Stimulated activated CD8-positive, alpha-beta memory T cell treated with anti-CD3 and anti-CD28 coated beads, Interleukin-4, amount 100 ng/mL, for 4 hours (primary cell): Measurements from ENCODE around the gene SCG5.

Experiments
- DNase-seq, 2 donors: peaks; one replicate each; pipeline ENCODE4 v3.0.0-alpha.2; 2020; ENCODE audit warnings: low read depth in 2 of 2, low spot score in 1 of 2

Gene SCG5

DNA sequence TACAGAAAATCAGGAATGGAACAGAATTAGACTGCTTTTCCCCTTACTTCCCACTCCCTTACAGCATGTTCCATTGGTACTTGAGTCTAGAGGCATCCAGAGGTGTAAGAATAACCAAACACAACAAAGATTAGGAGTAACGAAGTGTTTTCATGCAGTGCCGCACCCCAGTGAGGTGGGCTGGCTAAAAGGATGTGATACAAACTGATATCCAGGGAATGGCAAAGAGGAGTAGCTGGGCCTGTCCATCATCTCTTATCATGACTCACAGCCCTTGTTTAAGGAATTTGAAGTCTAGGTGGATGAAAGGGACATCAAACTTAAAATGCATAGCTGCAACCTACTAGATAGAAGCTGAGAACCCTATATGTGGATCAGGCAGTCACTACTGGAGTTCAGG lies 16.4 kb downstream of the SCG5 start:
- no peak for DNase-seq

DNA sequence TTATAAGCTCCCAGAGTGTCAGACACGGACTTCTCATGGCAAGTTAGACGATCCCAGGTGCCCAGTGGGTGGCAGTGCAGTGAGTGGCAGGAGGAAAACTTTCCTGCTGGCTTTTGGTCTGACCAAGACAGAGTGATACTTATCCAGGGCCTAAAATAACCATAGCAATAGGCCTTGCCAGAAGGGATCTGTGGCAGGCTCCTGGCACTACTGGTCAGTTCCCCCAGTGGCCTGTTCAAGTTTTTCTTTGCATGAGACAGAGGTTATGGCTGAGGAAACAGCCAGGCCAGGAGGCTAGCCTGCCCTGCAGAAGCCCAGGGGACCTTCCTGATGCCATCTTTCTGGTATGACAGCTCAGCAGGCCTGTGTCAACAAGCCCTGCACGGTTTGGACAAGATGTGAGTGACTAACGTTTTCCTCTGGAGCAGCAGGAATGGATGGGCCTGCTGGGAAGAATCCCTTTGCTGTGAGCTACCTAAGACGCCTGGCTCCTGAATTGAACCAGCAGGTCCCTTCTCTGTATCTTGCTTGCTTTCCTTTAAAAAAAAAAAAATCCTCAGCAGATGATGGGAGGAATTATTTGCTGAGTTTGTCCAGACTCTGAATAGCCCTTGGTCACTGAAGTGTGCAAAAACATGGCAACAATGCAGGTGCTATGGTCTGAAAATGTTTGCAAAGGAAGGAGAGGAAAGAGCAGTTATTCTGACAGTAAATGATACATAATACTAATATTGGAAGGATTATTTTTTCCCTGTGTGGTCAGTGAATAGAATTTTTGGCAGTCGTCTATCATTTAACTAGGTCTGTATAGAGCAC lies 18.0 kb downstream of the SCG5 start:
- DNase-seq, result no peak

DNA sequence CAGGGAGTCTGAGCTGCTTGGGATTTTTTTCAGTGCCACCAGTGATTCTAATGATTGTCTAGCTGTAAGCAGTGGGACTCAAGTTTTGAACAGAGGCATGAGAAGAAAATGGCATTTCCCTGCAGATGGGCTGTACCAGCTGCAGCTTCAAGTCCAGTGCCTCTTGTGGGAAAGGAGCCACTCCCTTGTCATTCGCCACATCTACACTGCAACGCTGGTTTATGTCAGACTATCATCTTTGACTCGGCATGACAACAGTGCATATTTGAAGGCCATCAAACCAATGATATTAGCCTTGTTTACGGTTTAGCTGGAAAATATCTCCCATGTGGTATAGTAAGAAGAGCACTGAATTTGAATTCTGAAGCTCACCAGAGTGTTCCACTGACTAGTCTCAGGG lies 22.2 kb downstream of the SCG5 start:
- DNase-seq, result no peak

DNA sequence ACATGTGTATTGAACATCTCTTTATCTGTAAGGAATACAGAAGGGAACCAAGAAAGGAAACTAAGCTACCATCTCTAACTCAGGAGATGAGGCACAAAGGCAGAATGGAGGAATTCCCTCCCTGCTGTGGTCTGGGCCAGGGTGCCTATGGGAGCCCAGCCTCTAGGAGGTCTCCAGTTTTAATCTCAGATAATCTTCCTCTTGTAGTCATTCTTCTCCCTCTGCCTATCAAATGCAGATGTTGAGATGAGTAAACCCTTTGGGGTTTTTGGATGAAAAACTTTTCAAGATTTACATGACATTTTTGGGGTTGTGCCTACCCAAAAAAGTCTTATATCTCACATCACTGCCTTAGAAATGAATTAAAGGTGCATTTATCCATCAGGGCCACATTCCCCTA lies 23.3 kb downstream of the SCG5 start:
- DNase-seq, result no peak

DNA sequence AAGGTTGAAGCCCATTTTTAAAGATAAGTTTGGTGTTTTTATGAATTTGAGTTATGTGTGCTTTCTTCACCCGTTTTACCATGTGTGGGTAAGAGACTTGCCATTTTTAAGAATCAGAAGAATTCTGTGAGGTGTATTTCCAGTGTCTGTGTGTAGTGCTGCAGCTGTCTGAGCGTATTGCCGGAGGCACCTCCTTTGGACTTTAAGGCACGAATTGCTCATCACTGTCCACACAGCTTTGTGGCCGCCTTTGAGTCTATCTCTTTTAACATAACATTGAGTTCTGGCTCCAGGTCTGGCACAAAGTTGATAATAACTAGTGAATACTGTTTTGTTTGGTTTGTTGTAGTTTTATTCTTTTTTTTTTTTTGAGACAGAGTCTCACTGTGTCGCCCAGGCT lies 25.8 kb downstream of the SCG5 start:
- DNase-seq, result no peak

DNA sequence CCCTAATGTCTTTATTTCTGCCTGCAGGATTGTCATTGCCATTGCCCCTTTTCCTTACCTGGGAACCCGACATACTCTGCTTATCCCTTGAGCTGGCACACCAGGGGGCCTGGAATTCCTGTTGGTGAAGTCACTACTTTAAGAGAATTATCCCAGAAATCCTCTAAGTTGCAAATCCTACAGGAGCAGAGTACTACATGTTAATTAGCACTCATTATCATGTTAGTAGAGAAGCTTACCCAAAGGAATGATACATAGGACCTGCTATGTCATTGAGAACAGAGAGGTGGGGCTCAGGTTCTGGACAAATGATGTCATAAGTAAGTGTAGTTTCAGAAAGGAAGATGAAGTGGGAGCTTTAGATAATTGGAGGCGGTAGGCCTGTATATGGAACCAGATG lies 27.4 kb downstream of the SCG5 start:
- DNase-seq, result no peak

DNA sequence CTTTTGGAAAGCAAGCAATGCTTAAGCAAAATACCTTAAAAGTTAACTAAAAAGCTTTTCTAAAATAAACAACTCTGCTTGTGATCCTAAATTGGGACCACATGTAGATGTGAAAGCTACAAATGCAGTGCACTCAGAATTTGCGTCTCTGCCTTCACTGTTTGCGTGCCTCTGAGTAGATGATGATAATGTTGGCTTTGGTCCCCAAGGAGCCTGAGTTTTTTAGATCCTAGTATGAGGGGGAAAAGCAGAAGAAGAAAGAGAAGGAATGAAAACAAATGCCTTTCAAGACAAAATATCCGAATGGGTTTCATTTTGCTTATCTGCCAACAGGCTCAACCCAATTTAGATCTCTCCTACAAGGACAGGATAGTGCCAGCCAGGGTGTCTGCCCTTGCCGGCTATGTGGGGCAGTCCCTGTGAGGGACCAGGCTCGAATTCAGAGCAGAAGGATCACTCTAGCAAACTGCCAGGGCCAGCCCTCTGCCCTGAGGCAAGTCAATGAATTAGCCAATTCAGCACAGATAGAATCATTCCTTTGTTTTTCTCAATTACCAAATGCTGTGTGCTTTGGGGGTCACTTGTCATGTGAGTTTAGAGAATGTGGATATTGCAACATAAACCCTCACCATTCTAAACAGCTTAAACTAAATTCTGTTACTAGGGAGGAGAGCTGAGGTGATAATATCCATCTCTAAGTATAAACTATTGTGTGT lies 28.5 kb downstream of the SCG5 start:
- no peak for DNase-seq

DNA sequence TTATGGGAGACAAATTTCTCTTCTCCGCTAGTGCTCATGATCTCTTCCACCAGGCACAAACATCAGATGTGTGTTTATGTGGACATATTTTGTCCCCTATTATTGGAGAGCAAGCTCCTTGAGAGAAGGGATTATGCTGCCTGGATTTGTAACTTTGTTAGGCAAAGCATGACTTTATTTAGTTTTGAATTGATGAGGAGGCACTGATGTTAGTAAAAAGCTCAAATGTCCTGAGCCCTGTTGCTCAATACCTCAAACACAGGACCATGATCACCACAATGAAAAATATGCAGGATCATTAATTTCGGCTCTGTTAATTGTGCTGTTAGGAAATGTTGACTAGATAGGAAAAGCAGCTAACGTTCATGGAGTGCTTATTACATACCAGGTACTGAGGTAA lies 29.1 kb downstream of the SCG5 start:
- no peak for DNase-seq

DNA sequence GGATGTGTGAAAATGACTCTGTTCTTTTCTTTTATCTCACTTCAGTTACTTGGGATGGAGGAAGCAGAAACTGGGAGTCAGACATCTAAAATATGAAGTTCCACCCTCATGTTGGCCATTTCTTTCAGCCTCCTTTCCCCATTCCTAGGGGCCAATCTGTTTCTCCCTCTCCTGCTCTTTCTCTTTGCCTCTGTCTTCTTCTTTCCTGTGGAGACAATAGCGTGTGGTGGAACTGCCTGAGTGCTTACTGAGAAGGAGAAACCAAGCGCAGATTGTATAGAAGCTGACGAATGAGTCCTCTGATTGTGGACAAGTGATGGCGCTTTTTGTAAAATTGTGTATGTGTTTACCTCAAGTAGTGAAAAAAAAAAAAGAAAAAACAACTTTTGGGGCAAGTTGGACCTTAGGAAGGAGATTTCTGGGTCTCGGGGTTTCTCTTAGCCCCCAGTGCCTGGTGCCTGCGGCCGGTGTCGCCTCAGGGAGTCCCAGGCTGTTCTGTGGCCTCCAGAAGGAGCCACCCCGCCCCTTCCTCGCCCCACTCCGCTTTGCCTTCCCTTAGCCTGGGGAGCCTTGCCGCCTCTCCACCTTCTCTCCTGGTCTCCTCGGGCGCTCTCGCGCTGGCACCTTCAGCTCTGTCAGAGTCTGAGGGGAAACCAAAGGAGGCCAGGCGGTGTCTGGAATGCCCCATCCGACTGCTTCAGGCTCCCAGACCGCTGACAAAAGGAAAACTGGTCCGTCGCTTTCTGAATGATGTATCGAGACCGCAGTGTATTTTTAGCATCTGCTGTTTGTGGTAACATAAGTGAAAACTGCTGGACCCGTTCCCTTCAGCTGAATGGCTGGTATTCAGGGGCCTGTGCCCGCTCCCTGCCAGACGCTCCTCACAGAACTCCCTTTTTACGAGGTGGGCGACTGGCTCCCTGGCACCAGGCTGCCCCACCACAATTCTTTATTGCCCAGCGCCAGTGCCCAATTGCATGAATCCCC lies 30.1 kb downstream of the SCG5 start:
- no peak for DNase-seq

DNA sequence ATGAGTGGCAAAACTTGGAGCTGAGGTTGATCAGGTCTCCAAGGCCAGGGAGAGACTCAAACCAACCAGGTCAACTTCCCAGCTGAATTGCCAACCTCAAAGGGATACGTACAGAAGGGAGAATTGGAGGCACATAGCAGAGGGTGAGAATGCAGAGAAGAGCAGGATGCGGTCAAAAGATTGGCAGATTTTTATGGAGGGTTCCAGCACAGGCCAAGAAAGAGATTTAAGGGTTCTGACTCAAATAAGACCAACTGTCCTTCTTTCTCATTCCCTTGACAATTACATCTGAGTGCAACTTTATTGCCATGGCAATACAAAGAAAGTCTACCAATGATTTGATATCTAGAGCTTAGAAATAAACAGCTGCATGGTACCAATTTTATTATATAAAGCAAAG lies 33.2 kb downstream of the SCG5 start:
- no peak for DNase-seq

DNA sequence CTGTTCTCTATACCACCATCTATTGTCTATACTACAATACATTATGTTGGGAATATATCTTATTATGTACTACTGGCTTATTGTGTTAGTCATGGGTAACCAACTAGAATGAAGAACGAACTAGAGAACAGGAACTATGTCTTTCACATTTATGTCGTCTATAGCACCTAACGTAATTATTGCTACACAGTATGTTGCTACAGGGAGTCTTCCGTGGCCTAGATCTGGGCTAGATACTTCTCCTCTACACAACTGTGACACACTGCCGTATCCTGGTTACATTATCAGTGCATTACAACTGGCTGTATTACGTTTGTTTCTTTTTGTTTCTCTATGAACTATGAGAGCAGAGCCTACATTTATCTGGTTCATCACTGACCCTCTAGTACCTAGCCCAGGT lies 34.0 kb downstream of the SCG5 start:
- DNase-seq, result no peak

DNA sequence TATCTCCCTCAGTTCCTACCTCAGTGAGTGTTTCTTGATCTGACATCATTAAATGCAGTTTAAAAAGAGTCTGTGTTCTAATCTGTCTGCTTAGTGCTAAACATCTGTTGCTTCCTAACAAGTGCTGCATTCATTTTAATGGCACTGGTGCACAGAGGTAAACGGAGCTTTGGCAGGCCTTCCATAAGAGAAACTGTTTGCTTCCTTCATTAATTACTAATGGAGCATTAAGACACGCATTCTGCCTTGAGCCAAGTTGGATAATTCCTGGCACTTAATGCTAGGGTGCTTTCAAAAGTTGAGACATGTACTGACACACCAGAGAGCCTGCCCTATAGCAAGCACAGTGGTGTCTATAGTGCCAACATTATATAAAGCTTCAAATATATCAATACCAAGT lies 34.7 kb downstream of the SCG5 start:
- DNase-seq, result no peak

DNA sequence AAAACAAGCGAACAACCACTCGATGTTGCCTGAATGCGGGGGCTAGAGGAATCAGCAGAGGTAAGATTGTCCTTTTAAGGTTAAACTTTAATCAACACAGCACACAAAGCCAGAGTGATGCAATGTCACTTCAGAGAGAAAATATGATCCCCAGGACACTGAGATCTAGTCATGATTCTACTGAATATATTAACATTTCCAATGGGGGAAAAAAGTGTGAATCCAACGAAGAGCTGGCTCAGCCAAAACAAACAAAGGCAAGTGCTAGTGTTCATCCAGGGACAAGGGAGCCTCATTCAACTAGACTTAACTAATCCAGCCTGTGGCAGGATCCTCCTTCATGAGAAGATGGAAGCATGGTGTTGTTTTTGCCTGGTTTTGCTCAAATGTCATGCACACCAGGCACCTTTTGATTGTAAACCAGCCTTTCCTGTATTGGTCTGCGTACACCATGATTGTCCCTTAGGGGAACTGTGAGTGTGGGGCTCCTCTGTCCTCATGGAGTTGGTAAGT lies 35.8 kb downstream of the SCG5 start:
- DNase-seq, result no peak

DNA sequence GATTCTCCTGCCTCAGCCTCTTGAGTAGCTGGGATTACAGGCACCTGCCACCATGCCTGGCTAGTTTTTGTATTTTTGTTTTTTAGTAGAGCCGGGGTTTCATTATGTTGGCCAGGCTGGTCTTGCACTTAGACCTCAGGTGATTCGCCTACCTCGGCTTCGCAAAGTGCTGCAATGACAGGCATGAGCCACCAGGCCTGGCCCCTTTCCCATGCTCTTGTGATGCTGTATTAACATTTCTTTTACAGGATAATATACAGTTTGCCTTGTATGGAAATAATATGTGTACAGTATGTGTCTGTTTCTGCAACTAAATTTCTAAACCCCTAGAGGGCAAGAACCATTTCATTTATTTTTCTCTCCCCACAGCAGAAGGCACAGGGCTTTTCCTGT lies 37.8 kb downstream of the SCG5 start:
- no peak for DNase-seq

DNA sequence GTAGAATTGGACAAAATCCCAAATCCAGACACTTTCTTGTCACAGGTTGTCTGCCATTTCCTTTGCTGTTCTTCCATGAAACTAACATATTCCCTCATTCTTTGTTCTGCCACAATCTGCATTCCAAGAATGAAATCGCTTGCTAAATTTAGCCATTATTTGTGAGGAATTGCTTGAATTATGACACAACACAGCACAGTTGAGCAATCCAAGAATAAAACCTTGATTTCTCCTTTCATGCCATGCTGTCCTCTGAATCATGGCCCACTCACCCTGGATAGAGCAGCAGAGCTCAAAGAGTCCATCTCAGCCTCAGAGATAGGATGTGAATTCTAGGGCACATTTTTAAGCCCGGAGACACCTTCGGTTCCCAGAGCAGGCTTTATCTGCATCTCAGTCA lies 41.1 kb downstream of the SCG5 start:
- DNase-seq, result no peak

DNA sequence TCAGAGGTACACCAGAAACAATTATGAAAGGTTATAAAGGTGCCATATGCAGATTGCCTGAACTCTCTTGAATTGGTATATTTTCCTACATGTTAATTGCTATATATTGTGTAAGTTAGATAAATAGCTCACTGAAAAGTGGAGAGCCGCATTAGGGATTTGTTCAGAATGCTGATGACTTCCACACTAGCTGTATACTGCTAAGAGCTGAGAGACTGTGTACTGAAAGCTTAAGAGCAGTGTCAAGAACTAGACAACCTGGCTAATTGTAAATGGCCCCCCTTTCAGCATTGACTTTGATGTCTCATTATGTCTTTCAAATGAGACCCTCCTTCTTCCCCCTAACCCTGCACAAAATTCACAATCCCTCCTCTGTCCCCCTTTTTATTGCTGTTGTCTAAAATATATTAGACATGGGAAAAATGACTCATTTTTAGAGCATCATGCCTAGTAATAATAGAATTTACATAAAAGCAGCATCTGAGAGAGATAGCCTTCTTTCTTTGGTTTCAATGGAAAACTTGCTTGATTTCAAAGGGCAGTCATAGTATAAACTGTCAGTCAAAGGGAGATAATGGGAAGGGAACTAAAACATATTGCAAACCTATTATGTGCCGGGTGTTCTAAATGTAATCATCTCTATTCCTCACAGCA lies 41.6 kb downstream of the SCG5 start:
- no peak for DNase-seq

DNA sequence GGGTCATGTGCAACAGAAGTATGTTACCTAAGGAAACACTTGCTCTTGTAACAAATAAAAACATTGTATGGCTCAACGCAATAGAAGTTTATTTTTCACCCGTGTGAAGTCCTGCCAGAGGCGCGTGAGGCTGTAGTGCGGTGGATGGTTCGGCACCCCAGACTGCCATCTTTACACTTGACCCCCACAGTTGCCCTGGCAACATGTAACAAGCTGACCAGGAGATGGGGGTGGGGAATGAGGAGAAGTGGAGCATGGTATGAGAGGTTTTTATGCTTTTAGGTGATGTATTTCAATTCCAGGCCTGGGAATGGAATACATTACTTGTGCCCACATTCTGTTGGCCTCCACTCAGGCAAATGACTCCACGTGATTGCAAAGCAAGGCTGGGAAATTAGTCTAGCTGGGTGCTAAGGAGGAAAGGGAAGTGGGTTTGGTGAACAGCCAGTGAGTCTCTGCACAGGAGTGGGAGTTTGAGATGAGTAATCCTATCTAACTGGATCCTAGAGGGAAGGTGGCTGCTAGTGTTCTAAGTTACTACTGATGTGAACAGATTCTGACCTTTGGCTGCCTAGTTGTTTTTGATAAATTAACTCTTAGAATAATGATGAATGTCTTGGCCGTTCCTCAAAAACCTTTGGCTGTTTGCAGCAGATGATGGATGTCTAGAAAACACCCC lies 42.5 kb downstream of the SCG5 start:
- DNase-seq, result no peak

DNA sequence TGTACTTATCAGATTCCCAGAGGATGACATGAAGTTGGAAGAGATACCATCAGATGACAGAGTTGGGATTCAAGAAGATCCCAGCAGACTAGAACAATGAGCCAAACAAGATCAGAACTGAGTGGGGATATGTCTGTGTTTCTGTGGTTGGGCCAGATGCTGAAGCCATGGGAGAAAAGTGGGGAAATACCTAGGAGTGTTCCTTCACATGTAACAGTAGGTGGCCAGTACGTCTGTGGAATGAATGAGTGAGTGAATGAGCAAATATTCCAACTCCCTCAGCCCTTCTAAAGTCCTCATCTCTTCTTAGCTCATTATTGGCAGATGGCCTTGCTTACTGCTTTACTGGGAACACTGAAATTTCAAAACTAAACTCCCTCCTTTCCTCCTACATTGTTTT lies 44.1 kb downstream of the SCG5 start:
- no peak for DNase-seq

DNA sequence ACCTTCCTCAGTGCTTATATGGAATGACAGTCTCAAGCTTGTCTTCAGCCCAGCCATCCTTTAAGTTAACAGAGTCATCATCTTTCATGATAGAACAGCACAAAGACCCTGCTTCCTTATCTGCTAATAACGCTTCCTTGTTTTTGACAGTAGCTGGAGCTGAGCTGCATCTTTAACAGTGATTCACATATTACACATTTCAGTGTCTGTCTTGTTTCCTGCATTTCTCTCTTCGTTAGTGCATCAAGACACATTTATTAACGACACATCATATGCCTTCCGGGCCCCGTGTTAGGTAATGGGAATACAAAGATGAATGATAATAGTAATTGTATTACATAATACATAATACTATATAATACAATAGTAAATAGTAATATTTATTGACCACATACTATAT lies 46.0 kb downstream of the SCG5 start:
- DNase-seq, result no peak

DNA sequence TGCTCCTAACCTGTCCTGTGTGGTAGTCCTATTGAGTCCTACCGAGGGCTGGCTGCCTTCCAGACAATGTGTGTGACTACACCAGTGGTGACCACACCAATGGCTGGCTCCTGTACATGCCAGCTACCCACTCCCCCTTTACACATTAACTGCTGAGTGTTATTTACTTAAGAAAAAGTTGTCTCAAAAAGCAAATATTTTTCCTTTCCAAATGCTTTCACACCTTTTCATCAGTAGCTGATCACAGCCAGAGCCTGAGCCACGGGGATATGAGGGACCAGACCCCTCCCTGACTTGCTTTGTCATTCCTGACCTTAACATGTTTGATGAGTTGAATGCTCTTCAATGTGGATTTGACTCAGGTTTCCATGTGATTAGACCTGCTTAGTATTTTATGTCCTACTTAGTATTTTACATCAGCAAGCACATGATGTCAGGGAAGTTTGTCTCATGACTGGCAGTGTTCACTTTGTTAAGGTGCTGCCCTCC lies 46.7 kb downstream of the SCG5 start:
- DNase-seq, result no peak
